Ovary (tissue), 9 donors: ENCODE measurements around the gene PHC1. TPM values are rescaled to one million over a fixed set of nuclear protein-coding genes. Genes with fewer than 3 reads are reported as not detected.

Source experiments
- DNase-seq, 5 donors: peaks; one replicate each; pipeline ENCODE4 v3.0.0-alpha.2; 2019 to 2020
- H3K27ac ChIP-seq, 2 donors: fragments of 200-600 bp; one replicate each; pipeline versions ENCODE4 v1.5.1 to v1.8.0; 2019 to 2022
- H3K27me3 ChIP-seq: fragments of 200-600 bp; one replicate; pipeline ENCODE4 v1.8.0; 2022
- H3K36me3 ChIP-seq: fragments of 200-600 bp; sonication (generic); one replicate; pipeline ENCODE4 v1.5.1; 2019
- H3K4me1 ChIP-seq: one replicate; pipeline ENCODE4 v1.8.1; 2013; ENCODE audit warnings: mild to moderate bottlenecking, moderate library complexity; ENCODE audit not compliant: insufficient read depth
- H3K4me3 ChIP-seq: fragments of 200-600 bp; sonication (generic); one replicate; pipeline ENCODE4 v1.5.1; 2017
- H3K9me3 ChIP-seq, 2 donors: fragments of 200-600 bp in 1 of 2; sonication (generic) in 1 of 2; one replicate each; pipeline versions ENCODE4 v1.5.1 to v1.8.1; 2013 to 2019; ENCODE audit warnings: mild to moderate bottlenecking in 1 of 2, moderate library complexity in 1 of 2
- EP300 ChIP-seq: sonication (generic); formaldehyde crosslinking; IDR thresholded peaks from one replicate; pipeline ENCODE4 v1.6.1; 2017; ENCODE audit warnings: antibody characterized with exemption
- POLR2A ChIP-seq: fragments of 450-650 bp; IDR thresholded peaks from one replicate; pipeline ENCODE4 v1.6.1; 2017; ENCODE audit warnings: antibody characterized with exemption, mild to moderate bottlenecking, moderate library complexity
- WGBS, 3 donors: extraction: QIAGEN DNeasy Blood & Tissue Kit in 1 of 3; methylation state at CpG; one replicate each; pipeline versions ENCODE4 v1.1.5 to v1.1.7; 2013 to 2017; 5-methylcytosine and 5-hydroxymethylcytosine counted together
- intact Hi-C, 4 donors: fragments of 100-400 bp; cut with DNase I; formaldehyde crosslinking; loops; one replicate each; pipeline versions ENCODE4 v1.11.0 to v1.15.1; 2022 to 2023
- polyA plus RNA-seq, 2 donors: library from polyadenylated mRNA; stranded (reverse); fragments of 200-250 nt in 1 of 2; fragments of 350-450 nt in 1 of 2; fragmentation: Illumina TruSeq in 1 of 2; extraction: RNeasy Lipid Tissue Mini Kit (QIAGEN cat#74804) in 1 of 2; gene quantifications; one replicate each; pipeline ENCODE4 v1.2.3, GENCODE V29; 2013 to 2014
- total RNA-seq, 7 donors: library from RNA; depleted of rRNA in 2 of 7; stranded (reverse); fragments of >200 nt in 2 of 7; fragmentation: NEBNext Ultra II Directional in 3 of 7; extraction: Animal tissue kit (Norgen Biotek cat#: 25700) in 3 of 7; gene quantifications; one replicate each; pipeline versions ENCODE4 v1.1.0 to v1.2.4, GENCODE V29; 2016 to 2023
- TF ChIP-seq, protein P1 (sequence below), 3 donors: fragments of 450-650 bp in 2 of 3; fragments of 200-600 bp in 1 of 3; IDR thresholded peaks; one replicate each; pipeline versions ENCODE4 v1.5.1 to v1.8.0; 2016 to 2022; ENCODE audit warnings: antibody characterized with exemption in 3 of 3, mild to moderate bottlenecking in 1 of 3
- donor health status: DM: no; HTN: no; CAD: no; lungs with moderate emphysema.
- donor health status: DM: no; HTN: no; CAD: no.
- donor health status: Bipolar disorder and iron deficiency.
- donor health status: DM: yes; HTN: yes; CAD: no.
- donor health status: DM: no; HTN: no; CAD: no.
- donor health status: DM: yes; HTN: yes; CAD: no.

PHC1 gene
- total and polyA plus RNA-seq, 9 donors, result 35.0 to 66.6 (median 53.9) TPM

DNA sequence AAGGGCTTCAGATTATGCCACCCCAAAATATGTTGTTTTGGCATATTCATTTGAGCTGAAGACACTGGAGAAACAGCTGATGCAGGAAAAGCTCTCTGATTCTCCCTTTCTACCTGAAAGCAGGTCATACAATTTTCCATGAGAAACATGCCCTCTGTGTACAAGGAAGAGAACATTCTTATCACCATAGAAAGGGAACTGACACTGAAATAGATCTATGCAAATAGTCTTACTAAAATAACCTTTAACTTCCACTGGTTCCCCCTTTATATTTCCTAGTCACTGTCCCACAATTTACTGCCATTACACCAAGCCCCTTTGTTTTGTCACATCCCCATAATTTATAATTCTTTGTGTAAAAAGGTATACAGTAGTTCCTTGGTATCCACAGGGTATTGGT lies 9.6 kb upstream of the PHC1 start:
- intact Hi-C loops, result no loop called here
- Histone ChIP-seq H3K36me3 (no peaks in the 10 kb centered on the region), H3K9me3 (no peaks in the 10 kb centered on the region), H3K4me1 (no peaks in the 10 kb centered on the region), H3K27ac (no peak overlapping the region), H3K4me3 (no peak overlapping the region), H3K27me3 (no peaks in the 10 kb centered on the region)
- TF ChIP-seq POLR2A, result no peak
- DNase-seq, result no peak

- Histone ChIP-seq H3K27me3 (no peaks in the 10 kb centered on the region), H3K27ac (no peak overlapping the region), H3K4me3 (no peak overlapping the region), H3K36me3 (no peaks in the 10 kb centered on the region), H3K4me1 (no peaks in the 10 kb centered on the region), H3K9me3 (no peaks in the 10 kb centered on the region)
- DNase-seq, result no peak
- WGBS, 3 donors, result 35 to 48% (median 46%) methylated on average over 9 to 10 of the region's 10 CpGs
- intact Hi-C loops, result no loop called here
- no peak for TF ChIP-seq EP300
- TF ChIP-seq, protein P1, sequence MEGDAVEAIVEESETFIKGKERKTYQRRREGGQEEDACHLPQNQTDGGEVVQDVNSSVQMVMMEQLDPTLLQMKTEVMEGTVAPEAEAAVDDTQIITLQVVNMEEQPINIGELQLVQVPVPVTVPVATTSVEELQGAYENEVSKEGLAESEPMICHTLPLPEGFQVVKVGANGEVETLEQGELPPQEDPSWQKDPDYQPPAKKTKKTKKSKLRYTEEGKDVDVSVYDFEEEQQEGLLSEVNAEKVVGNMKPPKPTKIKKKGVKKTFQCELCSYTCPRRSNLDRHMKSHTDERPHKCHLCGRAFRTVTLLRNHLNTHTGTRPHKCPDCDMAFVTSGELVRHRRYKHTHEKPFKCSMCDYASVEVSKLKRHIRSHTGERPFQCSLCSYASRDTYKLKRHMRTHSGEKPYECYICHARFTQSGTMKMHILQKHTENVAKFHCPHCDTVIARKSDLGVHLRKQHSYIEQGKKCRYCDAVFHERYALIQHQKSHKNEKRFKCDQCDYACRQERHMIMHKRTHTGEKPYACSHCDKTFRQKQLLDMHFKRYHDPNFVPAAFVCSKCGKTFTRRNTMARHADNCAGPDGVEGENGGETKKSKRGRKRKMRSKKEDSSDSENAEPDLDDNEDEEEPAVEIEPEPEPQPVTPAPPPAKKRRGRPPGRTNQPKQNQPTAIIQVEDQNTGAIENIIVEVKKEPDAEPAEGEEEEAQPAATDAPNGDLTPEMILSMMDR (IDR thresholded peaks at IDR 0.05), result no peak
- no peak for TF ChIP-seq POLR2A
Measured at GRCh38 chr12:8905546-8905945, 8.8 kb upstream of the PHC1 start.

GRCh38 chr12:8906266-8907180 lies 7.8 kb upstream of the PHC1 start:
- H3K4me3 ChIP-seq, result no peak overlapping the region
- intact Hi-C loops, result no loop called here
- TF ChIP-seq, protein P1 (IDR thresholded peaks at IDR 0.05), result no peak
- TF ChIP-seq POLR2A, result no peak
- TF ChIP-seq EP300, result no peak
- H3K9me3 ChIP-seq, result no peaks in the 10 kb centered on the region
- no peaks in the 10 kb centered on the region for H3K4me1 ChIP-seq
- no peak for DNase-seq
- no peaks in the 10 kb centered on the region for H3K27me3 ChIP-seq
- no peak overlapping the region for H3K27ac ChIP-seq
- WGBS, 3 donors, result 88 to 92% (median 90%) methylated on average over 16 of the region's 16 CpGs
- H3K36me3 ChIP-seq, result no peaks in the 10 kb centered on the region

GRCh38 chr12:8907513-8907912 lies 6.8 kb upstream of the PHC1 start:
- Histone ChIP-seq H3K27me3 (no peaks in the 10 kb centered on the region), H3K4me3 (no peak overlapping the region), H3K4me1 (no peaks in the 10 kb centered on the region), H3K9me3 (no peaks in the 10 kb centered on the region), H3K36me3 (no peaks in the 10 kb centered on the region), H3K27ac (no peak overlapping the region)
- DNase-seq, result no peak
- TF ChIP-seq POLR2A, result no peak
- TF ChIP-seq, protein P1 (IDR thresholded peaks at IDR 0.05), result no peak
- TF ChIP-seq EP300, result no peak
- whole genome bisulfite sequencing, 3 donors, result 81 to 87% (median 81%) methylated on average over 3 of the region's 3 CpGs
- intact Hi-C loops, result no loop called here

GRCh38 chr12:8909752-8910151 lies 4.6 kb upstream of the PHC1 start:
- no peak for DNase-seq
- no peaks in the 10 kb centered on the region for H3K27me3 ChIP-seq
- H3K4me1 ChIP-seq, result peaks cover 4% of the 10 kb centered on the region
- H3K36me3 ChIP-seq, result no peaks in the 10 kb centered on the region
- TF ChIP-seq, protein P1 (IDR thresholded peaks at IDR 0.05), result no peak
- TF ChIP-seq EP300 (no peak), POLR2A (no peak)
- 72 to 87% (median 78%) methylated on average over 5 of the region's 5 CpGs for WGBS, 3 donors
- no peak overlapping the region for H3K4me3 ChIP-seq
- no peak overlapping the region for H3K27ac ChIP-seq
- no peaks in the 10 kb centered on the region for H3K9me3 ChIP-seq
- intact Hi-C loops, result no loop called here
